Left lung (tissue), 10 donors: ENCODE measurements around the gene BCAS1. TPM values are rescaled to one million over a fixed set of nuclear protein-coding genes. Genes with fewer than 3 reads are reported as not detected.

Source experiments
- ATAC-seq: fragments of 200-7000 bp; cut with Tn5 transposase; one replicate; pipeline ENCODE4 v1.9.1; 2020; ENCODE audit warnings: moderate library complexity
- DNase-seq, 4 donors: peaks; one replicate each; pipeline ENCODE4 v3.0.0-alpha.2; 2013 to 2020
- H3K27ac ChIP-seq, 2 donors: fragments of 200-600 bp; sonication (generic) in 1 of 2; one replicate each; pipeline versions ENCODE4 v1.5.0 to v1.8.0; 2020 to 2021
- H3K27me3 ChIP-seq, 2 donors: fragments of 200-600 bp; sonication (generic) in 1 of 2; one replicate each; pipeline versions ENCODE4 v1.5.0 to v1.8.0; 2020 to 2021
- H3K36me3 ChIP-seq, 2 donors: fragments of 200-600 bp; sonication (generic) in 1 of 2; one replicate each; pipeline versions ENCODE4 v1.5.0 to v1.8.0; 2020 to 2021
- H3K4me1 ChIP-seq, 2 donors: fragments of 200-600 bp; one replicate each; pipeline ENCODE4 v1.8.0; 2021
- H3K4me3 ChIP-seq, 2 donors: fragments of 200-600 bp; sonication (generic) in 1 of 2; one replicate each; pipeline versions ENCODE4 v1.5.0 to v1.8.0; 2020 to 2021; ENCODE audit warnings: mild to moderate bottlenecking in 1 of 2
- H3K9me3 ChIP-seq, 2 donors: fragments of 200-600 bp; sonication (generic) in 1 of 2; one replicate each; pipeline versions ENCODE4 v1.5.0 to v1.8.0; 2020 to 2021
- CTCF ChIP-seq, 2 donors: fragments of 200-600 bp; sonication (generic) in 1 of 2; IDR thresholded peaks; one replicate each; pipeline versions ENCODE4 v1.5.0 to v1.8.0; 2021; ENCODE audit warnings: antibody characterized with exemption in 2 of 2
- intact Hi-C, 2 donors: fragments of 100-400 bp; cut with DNase I; formaldehyde crosslinking; loops; one replicate each; pipeline versions ENCODE4 v1.11.2 to v1.14.2; 2022
- polyA plus RNA-seq, 6 donors: library from polyadenylated mRNA; unstranded; fragments of 120-200 nt; gene quantifications; one replicate each; pipeline ENCODE4 v1.2.1, GENCODE V29; 2013; ENCODE audit not compliant: insufficient read length in 6 of 6
- total RNA-seq, 2 donors: library from RNA; stranded (reverse); fragmentation: NEBNext Ultra II Directional; extraction: Animal tissue kit (Norgen Biotek cat#: 25700); gene quantifications; one replicate each; pipeline ENCODE4 v1.2.1, GENCODE V29; 2021
- donor health status: DM: no; HTN: yes; CAD: no.
- donor health status: DM: no; HTN: no; CAD: no.

The BCAS1 gene
- total and polyA plus RNA-seq, 8 donors, result 0.44 to 1.6 (median 0.81) TPM

- no peaks in the 10 kb centered on the region for H3K36me3 ChIP-seq
- H3K9me3 ChIP-seq, result peaks cover 0 to 2% of the 10 kb centered on the region in 2 donors
- ATAC-seq, result no peak
- intact Hi-C loops, result no loop called here
- no peak overlapping the region for H3K27ac ChIP-seq
- no peaks in the 10 kb centered on the region for H3K4me1 ChIP-seq
- no peak for TF ChIP-seq CTCF (IDR thresholded peaks at IDR 0.05)
- peaks cover 0 to 4% of the 10 kb centered on the region in 2 donors for H3K27me3 ChIP-seq
- DNase-seq, result no peak
- H3K4me3 ChIP-seq, result no peak overlapping the region
Observed at GRCh38 chr20:54028276-54029011, 42.0 kb downstream of the BCAS1 start.

GRCh38 chr20:54027704-54028103, 42.7 kb downstream of the BCAS1 start:
- Histone ChIP-seq H3K4me3 (no peak overlapping the region), H3K27me3 (peaks cover 0 to 4% of the 10 kb centered on the region in 2 donors), H3K36me3 (no peaks in the 10 kb centered on the region), H3K4me1 (no peaks in the 10 kb centered on the region), H3K9me3 (no peaks in the 10 kb centered on the region), H3K27ac (no peak overlapping the region)
- no peak for TF ChIP-seq CTCF (IDR thresholded peaks at IDR 0.05)
- DNase-seq (no peak), ATAC-seq (no peak)
- intact Hi-C loops, result no loop called here

- Histone ChIP-seq H3K36me3 (no peaks in the 10 kb centered on the region), H3K4me1 (no peaks in the 10 kb centered on the region), H3K9me3 (no peaks in the 10 kb centered on the region), H3K27me3 (peaks cover 0 to 4% of the 10 kb centered on the region in 2 donors), H3K27ac (no peak overlapping the region), H3K4me3 (no peak overlapping the region)
- no peak for ATAC-seq
- intact Hi-C loops, result no loop called here
- TF ChIP-seq CTCF (IDR thresholded peaks at IDR 0.05), result no peak
- no peak for DNase-seq
Observed at GRCh38 chr20:54026295-54027064, 43.9 kb downstream of the BCAS1 start.

GRCh38 chr20:54025251-54025771, 45.1 kb downstream of the BCAS1 start:
- H3K27ac ChIP-seq, result no peak overlapping the region
- intact Hi-C loops, result no loop called here
- H3K9me3 ChIP-seq, result no peaks in the 10 kb centered on the region
- ATAC-seq (peak; percentile 44), DNase-seq (no peak)
- H3K4me1 ChIP-seq, result no peaks in the 10 kb centered on the region
- no peak for TF ChIP-seq CTCF (IDR thresholded peaks at IDR 0.05)
- peaks cover 0 to 4% of the 10 kb centered on the region in 2 donors for H3K27me3 ChIP-seq
- no peaks in the 10 kb centered on the region for H3K36me3 ChIP-seq
- no peak overlapping the region for H3K4me3 ChIP-seq

GRCh38 chr20:54023406-54023805, 47.0 kb downstream of the BCAS1 start:
- no peak overlapping the region for H3K4me3 ChIP-seq
- H3K27me3 ChIP-seq, result peaks cover 0 to 2% of the 10 kb centered on the region in 2 donors
- intact Hi-C loops, result no loop called here
- TF ChIP-seq CTCF (IDR thresholded peaks at IDR 0.05), result no peak
- H3K27ac ChIP-seq, result no peak overlapping the region
- no peaks in the 10 kb centered on the region for H3K36me3 ChIP-seq
- no peak for ATAC-seq
- H3K4me1 ChIP-seq, result no peaks in the 10 kb centered on the region
- no peaks in the 10 kb centered on the region for H3K9me3 ChIP-seq
- DNase-seq, result no peak
